HG03439 (cell line): ENCODE data around the gene INAFM1.
A peak's percentile ranks its signal among the peaks of the same experiment; 100 is the strongest.
"Not testable (repeated sequence)": the region's sequence is repeated elsewhere in the genome, so short reads cannot be mapped to it uniquely, and the experiment has no call there.

Source experiments
- ATAC-seq: cut with Tn5 transposase; IDR thresholded peaks from one replicate; pipeline ENCODE4 v1.9.1; 2021; ENCODE audit warnings: mild to moderate bottlenecking, moderate library complexity; ENCODE audit not compliant: unreplicated experiment

INAFM1 gene

GRCh38 chr19:47267350-47267759 lies 7.3 kb upstream of the INAFM1 start:
- no peak for ATAC-seq

GRCh38 chr19:47268028-47268427 lies 6.7 kb upstream of the INAFM1 start:
- ATAC-seq = no peak

- no peak for ATAC-seq
Measured at GRCh38 chr19:47269596-47269995, 5.1 kb upstream of the INAFM1 start.

- ATAC-seq = no peak
Measured at GRCh38 chr19:47270408-47270807, 4.3 kb upstream of the INAFM1 start.

- no peak for ATAC-seq
Measured at GRCh38 chr19:47271949-47272348, 2.7 kb upstream of the INAFM1 start.

GRCh38 chr19:47272448-47273312 lies 2.0 kb upstream of the INAFM1 start:
- ATAC-seq = no peak

- peak; percentile 64 for ATAC-seq
Measured at GRCh38 chr19:47273313-47274070, 1.2 kb upstream of the INAFM1 start.

- ATAC-seq = peak; percentile 13
Measured at GRCh38 chr19:47274891-47275761, 441 bp downstream of the INAFM1 start.

GRCh38 chr19:47275791-47276461 lies 1.2 kb downstream of the INAFM1 start:
- ATAC-seq = no peak

- not testable (repeated sequence) for ATAC-seq
Measured at GRCh38 chr19:47276513-47276912, 1.8 kb downstream of the INAFM1 start.

GRCh38 chr19:47280183-47280797 lies 5.6 kb downstream of the INAFM1 start:
- ATAC-seq = no peak

GRCh38 chr19:47283405-47284059 lies 8.8 kb downstream of the INAFM1 start:
- no peak for ATAC-seq

- no peak for ATAC-seq
Measured at GRCh38 chr19:47284324-47284899, 9.7 kb downstream of the INAFM1 start.

- no peak for ATAC-seq
Measured at GRCh38 chr19:47296036-47296435, 21.4 kb downstream of the INAFM1 start.

GRCh38 chr19:47300867-47301266 lies 26.2 kb downstream of the INAFM1 start:
- ATAC-seq = not testable (repeated sequence)

GRCh38 chr19:47302249-47302648 lies 27.6 kb downstream of the INAFM1 start:
- ATAC-seq = no peak

- ATAC-seq = no peak
Measured at GRCh38 chr19:47303966-47304365, 29.3 kb downstream of the INAFM1 start.

GRCh38 chr19:47305309-47305751 lies 30.6 kb downstream of the INAFM1 start:
- no peak for ATAC-seq

- no peak for ATAC-seq
Measured at GRCh38 chr19:47306303-47306702, 31.6 kb downstream of the INAFM1 start.
